GM19238 (cell line): ENCODE results near the gene SERPINA9.
"Not testable (repeated sequence)": the region's sequence is repeated elsewhere in the genome, so short reads cannot be mapped to it uniquely, and the experiment has no call there.

Source experiments
- DNase-seq: peaks from one replicate; pipeline ENCODE4 v3.0.0; 2011; ENCODE audit warnings: low spot score; ENCODE audit not compliant: insufficient read length

The SERPINA9 gene, protein sequence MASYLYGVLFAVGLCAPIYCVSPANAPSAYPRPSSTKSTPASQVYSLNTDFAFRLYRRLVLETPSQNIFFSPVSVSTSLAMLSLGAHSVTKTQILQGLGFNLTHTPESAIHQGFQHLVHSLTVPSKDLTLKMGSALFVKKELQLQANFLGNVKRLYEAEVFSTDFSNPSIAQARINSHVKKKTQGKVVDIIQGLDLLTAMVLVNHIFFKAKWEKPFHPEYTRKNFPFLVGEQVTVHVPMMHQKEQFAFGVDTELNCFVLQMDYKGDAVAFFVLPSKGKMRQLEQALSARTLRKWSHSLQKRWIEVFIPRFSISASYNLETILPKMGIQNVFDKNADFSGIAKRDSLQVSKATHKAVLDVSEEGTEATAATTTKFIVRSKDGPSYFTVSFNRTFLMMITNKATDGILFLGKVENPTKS

DNA sequence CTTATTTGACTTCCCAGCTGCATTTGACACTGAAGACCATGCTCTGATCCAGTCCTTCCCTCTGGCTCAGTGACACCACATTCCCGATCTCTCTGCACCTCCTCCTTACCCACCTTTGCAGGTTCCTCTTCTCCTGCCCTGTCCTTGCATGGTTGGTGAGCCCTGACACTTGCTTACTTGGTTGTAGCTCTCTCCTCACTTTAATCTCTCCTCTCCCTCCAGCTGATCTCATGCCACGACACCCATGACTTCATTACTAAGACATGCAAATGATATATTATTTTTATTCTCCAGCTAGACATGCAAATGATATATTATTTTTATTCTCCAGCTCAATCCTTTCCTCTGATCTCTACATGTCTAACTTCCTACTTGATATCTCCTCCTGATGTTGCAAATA lies at the start of gene SERPINA9:
SERPINA9 (minus strand) TSS at position 175 of the 400 bp plus-strand sequence. CDS start 6,357 bp downstream, outside the sequence.
- DNase-seq: no peak

DNA sequence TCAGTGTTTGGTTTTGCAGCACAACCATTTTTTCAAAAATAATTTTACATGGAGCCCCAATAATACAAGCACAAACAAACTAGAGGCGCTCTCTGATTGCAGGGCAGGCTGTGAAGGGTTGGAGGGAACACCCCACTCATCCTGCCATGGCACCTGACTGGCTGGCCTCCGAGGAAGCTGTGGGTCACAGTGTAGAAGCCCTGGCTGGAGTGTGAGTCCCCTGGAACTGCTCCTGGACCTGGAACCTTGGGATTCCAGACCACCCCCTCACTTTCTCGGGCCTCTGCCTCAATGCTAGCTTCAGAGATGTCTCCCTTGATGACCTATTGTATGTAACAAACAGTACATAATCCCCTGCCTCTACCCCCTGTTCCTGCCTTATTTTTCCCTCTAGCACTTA lies 48.1 kb upstream of the SERPINA9 start:
- no peak for DNase-seq

DNA sequence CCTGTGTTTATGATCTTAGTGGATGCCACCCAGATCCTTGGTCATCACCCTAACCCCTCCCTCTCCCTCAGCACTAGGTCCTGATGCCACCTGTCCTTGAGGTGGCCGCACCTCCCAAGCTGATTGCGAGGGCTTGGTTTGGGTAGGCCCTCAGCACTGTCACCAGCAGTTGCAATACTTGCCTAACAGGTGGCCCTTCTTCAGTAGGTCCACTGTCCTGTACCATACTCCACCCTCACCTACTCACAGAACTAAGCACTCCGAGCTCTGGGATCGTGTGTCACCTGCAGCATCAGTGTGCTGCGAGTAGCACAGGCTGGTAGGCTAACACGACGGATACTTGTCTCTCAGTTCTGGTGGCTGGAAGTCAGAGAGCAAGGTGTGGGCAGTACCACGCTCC lies 47.3 kb upstream of the SERPINA9 start:
- no peak for DNase-seq

DNA sequence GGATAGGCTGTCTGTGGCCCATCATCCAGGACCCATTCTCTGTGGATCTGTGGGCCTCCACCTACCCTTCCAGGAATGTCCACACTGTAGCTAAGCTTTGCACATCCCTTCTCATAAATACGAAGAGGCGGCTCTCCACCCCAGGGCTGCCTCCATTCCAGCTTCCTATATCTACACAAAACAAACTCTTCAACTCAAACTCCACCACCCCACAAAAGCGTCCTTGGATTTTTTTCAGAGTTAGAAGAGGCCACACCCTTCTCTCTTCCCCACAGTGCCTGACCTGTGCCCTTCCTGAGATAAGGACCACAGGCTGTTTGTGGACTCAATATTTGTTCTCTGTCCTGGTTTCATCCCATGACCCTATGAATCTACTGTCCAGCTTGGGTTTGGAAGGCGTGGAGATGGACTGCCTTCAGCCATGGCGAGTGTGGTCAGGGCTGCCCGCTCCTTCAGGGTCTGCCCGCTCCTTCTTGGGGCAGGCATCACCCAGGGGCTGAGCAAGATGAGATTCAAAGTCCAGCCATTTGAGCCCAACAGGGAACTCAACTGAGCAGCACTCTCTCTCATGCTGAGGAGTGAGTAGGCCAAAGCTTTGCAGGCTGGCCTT lies 46.2 kb upstream of the SERPINA9 start:
- DNase-seq: no peak

DNA sequence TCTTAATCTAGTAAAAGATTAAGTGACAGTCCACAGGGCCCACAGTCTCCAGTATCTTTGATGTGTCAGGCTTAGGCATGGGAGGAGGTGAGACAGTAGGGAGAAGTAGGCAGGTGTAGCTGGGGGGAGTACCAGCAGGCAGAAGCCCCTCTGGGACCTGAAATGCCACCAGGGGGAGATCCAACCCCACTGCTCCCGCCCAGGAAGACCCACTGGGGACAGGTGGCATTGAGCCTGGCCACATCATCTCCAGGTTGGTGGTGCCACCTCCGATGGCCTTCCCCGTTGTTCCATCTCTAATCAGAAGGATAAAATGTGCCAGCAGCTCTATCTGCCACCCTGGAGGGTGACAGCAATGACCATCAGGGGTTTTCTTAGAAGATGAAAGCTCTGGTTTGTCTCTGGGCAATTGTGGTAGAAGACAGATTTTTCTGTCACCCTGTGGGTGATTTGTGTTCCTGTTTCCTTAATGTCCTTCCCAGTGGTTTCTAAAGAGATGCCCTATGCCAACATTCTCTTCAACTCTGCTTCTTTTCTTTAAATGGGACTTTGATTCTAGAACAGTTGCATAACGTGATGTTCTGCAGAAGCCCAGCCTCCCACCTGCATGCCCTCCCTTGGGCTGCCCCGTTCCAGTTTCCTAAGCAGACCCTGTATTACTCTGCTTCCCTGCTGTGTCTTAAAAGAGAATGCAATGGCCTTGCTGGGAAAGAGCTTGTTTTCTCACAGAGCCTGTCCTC lies 45.5 kb upstream of the SERPINA9 start:
- DNase-seq: no peak

DNA sequence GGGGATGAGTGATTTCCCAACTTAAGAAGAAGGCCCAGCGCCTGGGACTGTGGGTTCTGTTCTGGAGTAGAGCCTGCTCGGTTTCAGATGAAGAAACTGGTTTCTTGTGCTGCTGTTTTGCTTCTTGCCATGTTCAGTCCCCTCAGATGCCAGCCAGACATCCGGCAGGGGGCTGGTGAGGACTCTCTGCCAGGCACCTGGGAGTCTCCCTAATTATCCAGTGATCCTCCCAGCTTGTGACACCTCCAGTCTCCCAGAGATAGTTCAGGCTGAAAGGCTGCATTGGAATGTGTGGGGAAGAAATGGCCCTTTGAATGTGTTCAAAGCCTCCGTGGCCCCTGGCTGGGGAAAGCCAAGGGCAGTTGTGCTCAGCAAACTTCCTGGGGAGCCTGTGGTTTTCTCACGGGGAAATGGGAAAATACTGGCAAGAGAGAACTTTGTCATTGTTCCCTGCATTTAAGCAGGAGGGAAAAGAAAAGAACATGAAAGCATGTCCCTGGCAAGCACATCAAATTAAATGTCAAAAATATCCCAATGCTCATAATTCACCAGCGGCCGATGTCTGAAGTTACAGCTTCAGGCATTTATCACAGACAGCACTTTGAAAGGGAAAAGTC lies 41.8 kb upstream of the SERPINA9 start:
- no peak for DNase-seq

DNA sequence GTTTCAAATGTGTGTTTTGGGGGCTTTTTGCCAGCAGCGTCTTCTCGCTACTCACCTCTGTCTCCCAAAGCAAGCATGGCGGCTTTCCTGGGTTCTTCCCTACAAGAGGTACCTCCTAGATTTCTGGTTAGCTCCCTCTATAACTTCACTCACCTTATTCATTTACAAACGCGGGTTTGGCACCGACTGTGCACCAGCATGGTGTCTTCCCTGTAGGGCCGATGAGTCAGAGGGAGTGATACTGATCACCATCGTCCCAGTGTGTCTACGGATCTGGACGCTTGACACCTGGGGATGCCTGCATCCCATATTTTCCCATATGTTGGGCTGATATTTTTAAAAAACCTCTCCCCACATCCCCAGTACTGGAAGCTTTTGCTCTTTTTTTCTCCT lies 41.2 kb upstream of the SERPINA9 start:
- no peak for DNase-seq

DNA sequence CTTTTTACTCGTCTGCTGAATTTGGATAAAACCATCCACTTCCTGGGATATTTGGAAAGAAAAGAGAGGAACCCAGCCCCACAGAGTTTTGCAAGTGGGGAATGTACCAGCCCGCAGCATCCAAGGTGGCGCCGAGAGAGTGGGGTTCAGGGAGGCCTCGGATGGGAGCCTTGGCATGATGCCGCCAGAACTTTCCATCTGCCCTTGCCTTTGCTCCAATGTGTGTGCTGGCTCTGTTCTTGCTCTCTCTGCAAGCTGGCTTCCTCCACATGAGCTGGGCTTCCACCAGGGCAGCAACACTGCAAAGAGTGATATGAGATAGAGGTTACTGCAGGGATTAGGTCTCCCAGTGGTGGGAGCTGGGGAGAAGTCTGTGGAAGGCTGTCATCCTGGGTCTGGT lies 39.9 kb upstream of the SERPINA9 start:
- no peak for DNase-seq

DNA sequence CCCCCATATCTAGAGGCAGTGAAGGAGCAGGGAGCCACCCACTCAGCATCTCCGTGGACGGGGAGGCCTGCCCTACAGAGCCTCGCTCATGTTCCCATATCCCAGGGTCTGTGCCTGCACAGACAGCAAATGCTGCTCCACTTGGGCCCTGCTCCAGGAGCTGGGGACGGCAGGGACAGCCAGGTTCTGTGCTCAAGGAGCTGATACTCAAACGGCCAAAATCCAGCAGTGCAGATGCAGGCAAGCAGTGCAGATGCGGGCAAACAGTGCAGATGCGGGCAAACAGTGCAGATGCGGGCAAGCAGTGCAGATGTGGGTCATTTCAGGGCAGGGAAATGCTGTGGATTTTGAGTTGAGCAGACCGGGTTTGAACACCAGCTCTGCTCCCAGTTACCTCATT lies 39.4 kb upstream of the SERPINA9 start:
- DNase-seq: no peak

DNA sequence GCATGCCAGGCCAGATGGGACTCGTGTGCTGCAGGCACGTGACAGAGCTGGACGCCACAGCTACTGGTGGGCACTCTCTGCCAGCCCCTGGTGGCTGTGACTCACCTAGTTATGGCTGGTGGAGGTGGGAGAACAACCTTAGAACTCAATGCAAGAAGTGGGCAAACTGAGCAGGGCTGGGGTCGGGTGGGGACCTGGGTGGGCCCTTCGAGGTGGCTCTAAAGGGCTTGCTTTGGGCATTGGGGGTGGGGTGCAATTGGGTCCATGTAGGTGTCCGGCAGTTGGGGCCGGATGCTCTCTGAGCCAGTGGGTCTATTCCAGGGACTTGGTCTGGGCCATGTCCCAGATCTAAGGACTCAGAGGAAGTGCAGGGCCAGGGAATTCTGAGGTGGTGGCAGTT lies 38.4 kb upstream of the SERPINA9 start:
- DNase-seq: no peak

DNA sequence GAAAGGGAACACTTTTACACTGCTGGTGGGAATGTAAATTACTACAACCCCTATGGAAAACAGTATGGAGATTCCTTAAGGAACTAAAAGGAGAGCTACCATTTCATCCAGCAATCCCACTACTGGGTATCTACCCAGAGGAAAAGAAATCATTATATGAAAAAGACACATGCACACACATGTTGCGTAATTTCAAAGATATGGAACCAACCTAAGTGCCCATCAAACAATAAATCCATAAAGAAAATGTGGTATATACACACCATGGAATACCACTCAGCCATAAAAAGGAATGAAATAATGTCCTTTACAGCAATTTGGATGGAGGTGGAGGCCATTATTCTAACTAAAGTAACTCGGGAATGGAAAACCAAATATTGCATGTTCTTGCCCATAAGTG lies 34.5 kb upstream of the SERPINA9 start:
- DNase-seq: not testable (repeated sequence)

DNA sequence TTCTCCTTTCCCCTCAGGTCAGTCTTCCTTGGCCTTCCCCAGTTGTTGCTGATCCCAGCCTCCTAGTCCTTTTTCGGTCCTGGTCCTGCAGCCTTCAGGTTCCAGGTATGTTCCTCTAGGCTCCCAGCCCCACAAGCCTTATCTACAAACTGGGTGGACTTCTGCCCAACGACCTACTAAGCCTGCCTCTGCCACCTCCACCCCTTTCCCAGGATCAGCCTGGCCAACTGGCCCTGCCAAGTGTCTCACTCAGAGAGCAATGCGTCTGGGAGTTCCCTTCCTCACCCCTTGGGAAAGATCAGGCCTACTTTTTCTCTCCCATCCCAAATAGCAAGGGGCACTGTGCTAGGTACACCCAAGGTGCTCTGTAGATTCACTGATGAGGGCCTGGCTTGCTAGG lies 33.4 kb upstream of the SERPINA9 start, which contains the start of gene SERPINA12:
SERPINA12 (minus strand) TSS at position 114 of the 400 bp plus-strand sequence. CDS start 11,072 bp downstream, outside the sequence.
- no peak for DNase-seq

DNA sequence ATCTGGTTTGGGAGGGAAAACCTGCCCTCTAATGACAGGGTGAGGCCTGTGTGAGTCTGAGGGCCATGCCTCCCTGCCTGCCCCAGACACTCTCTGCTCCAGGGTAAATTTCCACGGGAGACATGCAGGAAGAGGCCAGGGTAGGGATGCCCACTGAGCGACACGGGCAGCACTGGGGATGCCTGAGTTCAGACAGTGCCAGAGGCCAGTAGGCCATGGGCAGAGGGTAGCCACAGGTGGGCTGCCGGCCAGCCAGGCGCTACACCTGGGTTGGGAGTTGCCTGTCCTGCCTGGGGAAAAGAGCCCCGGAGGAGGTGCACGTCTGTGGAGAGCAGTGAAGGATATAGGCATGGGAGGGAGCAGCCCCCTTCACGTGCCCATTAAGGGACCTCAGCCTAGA lies 29.6 kb upstream of the SERPINA9 start:
- no peak for DNase-seq

DNA sequence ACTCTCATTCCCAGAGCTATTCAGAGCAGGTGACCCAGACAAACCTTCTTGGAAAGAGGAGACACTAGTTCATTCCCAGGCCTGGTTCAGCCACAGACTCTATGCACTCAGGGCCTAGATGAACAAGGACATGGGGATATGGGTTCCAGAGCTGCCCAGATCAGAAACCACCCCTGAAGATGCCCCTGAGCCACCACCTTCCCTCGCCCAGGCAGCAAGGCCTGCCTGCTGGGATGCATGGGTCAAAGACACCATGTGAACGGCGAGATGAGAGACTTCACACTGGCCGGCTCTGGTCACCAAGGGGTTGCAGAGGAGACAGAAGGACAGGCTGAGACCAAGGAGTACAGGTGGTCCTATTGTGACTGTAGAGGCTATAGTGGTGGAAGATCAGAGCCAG lies 29.2 kb upstream of the SERPINA9 start:
- no peak for DNase-seq

DNA sequence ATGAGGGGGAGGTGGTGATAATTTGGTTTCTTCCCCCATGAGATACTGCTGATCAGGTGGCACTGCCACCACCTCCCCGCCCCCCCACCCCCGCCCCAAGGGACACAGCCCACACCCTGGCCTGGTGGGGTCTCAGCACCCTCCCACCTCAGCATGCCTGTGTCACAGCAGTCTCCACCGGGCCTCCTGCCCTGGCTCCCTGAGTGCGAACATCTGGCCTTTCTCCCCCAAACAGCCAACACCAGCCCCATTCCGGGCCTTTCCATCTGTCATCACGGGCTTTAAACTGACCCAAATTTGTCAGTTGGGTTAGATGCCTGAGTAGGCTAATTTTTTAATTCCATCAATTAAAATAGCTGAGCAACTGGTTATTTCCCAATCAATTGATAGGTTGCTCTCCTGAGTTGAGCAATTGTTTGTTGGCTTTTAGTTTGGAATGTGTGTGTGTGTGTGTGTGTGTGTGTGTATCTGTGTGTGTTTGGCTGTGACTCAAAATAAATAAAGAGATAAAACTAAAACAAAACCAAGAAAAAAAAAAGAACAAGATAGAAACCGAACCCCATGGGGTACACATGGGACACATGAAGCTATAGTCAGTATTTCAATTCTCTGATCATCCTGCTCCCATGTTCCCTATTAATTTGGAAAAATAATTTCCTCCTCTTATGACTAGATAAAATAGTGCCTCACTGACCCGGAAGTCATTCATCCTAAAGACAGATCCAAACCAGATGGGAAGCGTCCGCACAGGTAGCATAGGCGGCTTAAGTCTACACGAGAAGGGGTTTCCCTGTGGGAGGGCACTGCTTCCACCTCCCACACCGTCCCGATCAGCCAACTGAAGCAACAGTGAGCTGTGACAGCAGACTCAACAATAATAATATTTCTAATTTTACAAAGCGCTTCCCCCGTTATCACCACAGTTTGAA lies 25.9 kb upstream of the SERPINA9 start:
- DNase-seq: no peak

DNA sequence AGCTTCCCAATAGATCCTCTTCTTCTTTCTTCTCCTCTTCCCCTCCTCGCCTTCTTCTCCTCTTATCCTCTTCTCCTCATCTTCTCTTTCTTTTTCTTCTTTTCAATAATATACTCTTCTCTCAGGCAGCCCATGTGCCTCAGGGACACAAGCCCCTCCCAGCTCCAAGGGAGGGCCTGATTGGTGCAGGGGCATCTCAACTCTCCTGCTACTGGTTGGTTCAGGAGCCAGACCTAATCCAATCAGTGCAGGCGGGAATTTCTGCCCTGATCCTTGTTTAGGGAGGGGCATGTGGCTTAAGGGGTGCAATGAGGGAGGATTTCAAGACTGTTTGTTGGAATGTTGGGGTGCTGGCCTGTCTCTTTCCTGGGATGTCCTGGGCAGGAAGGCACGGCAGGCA lies 24.3 kb upstream of the SERPINA9 start:
- DNase-seq: no peak

DNA sequence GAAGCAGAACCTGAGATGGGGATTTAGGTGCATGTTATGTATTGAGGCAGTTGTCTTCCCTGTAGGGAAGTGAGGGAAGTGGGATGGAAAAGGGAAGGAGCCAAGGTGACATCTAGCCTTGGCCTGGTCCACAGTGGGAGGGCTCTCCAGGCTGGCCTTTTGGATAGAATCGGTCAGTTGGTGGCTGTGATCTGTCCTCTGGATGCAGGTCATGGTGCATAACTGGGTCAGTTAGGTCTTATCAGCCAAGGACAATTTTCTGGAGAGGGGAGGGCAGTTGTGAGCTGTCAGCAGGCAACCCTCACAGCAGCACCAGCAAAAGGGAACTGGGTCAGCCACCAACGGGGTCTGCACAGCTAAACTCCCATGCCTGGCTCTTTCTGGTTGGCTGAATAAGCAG lies 23.7 kb upstream of the SERPINA9 start:
- no peak for DNase-seq

DNA sequence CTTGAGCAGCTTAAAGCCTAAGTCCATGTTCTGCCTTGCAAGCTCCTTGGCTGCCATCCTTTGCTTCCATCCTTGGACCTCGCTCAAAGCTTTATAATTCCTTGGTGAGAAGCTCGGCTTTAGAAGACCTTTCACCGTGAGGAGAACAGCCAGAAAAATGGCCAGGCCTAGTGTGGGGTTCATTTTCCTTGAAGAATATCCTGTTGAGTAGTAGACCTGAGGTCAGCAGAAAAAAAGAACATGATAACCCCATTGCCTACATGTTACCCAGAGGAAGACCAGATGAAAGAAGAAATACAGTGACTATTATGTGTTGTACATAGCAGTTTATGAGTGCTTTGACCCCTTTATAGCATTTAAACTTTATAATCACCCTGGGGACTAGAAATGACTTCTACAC lies 22.2 kb upstream of the SERPINA9 start:
- no peak for DNase-seq

DNA sequence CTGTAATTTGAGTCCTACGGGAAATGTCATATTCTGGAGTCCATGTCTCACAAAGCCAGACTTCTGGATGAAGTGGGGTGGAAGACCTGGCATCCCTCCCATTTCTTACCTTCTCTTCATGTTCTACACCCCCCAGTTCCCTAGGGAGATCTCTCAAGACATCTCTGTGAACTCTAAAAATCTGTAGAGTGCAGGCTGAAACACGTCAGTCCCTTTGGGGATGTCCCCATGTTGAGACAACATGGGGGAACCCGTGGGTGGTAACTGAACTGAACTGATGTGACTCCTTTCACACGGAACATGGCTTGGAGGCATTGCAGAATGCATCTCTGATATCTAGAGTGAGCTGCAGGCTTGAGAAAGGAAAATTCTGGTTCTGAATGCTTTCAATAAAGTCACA lies 18.1 kb upstream of the SERPINA9 start:
- no peak for DNase-seq

DNA sequence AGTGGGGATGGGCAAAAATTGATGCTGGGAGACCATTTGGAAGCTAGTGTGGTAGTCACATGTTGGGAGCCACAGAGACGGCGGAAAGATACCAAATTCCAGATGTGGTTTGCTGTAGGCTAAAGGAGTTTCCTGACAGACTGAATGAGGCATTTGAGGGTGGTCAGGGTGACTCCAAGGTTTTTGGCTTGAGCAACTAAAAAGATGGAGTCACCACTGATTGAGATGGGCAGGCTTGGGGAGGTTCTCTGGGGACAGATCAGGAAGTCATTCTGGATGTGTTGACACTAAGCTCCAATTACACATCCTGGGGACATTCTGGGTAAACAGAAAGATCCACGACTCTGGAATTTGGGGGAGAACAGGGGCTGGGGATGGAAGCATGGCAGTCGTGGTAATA lies 15.5 kb upstream of the SERPINA9 start:
- DNase-seq: no peak

DNA sequence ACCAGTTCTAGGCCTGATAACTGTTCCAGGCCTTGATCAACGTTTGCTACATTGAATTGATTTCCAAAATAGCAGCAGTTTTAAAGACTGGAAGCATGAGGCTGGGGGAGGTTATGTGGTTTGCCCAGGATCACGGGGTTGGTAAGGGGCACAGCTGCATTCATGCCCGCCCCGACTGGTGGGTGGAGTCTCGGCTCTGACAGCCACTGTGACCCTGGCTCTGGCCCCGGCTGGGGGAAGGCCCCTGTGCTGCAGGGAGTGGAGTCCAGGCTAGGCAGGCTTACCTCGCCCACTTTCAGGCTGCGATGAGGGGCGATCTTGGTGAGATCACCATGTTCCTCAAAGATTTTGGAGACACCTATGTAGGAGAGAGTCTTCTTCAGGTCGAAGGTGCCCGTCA lies 13.3 kb upstream of the SERPINA9 start:
- DNase-seq: no peak
